ENCODE results near the gene ZC3H18. TPM values are rescaled to one million over a fixed set of nuclear protein-coding genes. Genes with fewer than 3 reads are reported as not detected.

The ZC3H18 gene
- total and polyA plus RNA-seq, 4 donors = 12.4 to 38.5 (median 28.5) TPM

DNA sequence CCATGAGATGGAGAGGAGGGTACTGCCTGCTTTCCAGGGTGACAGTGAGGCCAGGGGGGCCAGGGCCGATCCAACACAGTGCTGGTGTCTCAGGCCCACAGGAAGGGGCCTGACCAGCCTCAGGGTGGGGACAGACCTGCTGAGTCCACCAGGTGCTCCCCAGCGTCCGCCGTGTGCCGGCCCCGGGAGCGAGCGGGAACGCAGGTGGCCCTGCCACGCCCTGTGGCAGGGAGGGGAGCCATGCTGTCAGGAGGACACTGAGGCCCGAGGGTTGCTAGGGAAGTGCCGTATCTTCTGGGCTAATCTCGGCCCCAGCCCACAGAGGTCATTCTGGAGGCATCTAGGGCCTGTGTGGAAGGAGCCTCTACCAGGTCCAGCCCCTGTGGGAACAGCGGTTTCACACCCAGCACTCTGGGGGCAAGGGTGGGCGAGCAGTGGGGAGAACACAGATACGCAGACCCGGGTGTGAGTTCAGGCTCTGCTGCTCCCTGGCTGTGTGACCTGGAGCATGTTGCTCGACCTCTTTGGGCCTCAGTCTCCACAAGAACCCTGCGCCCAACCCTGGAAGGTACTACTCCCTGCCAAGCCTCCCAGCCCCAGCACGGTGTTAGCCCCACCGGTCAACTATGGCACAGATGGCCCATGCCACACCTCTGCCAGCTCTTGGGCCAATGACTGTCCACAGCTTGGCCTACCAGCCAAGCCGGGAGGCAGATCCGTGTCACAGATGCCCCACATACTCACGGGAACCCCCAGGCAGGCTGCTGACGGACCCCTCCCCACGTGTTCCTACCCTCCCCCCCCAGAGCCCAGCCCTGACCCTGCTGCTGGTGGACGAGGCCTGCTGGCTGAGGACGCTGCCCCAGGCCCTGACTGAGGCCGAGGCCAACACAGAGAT, 43.9 kb upstream of the ZC3H18 start:
- Histone ChIP-seq H3K27ac (ENCODE audit: low read depth in 1 of 2, low read length in 2 of 2) (no peak overlapping the region), H3K4me3 (ENCODE audit: low read length in 2 of 2) (no peak overlapping the region), H3K36me3 (ENCODE audit: control insufficient read depth in 1 of 2, insufficient read depth in 2 of 2, low read length in 1 of 2) (no peaks in the 10 kb centered on the region), H3K9me3 (ENCODE audit: control insufficient read depth, low read length) (no peaks in the 10 kb centered on the region), H3K27me3 (ENCODE audit: control insufficient read depth in 1 of 2, insufficient read depth in 2 of 2, low read length in 1 of 2) (no peaks in the 10 kb centered on the region), H3K4me1 (ENCODE audit: control insufficient read depth in 1 of 2, insufficient read depth in 2 of 2, low read length in 2 of 2) (no peaks in the 10 kb centered on the region)
- intact Hi-C loops (cut with DNase I) = loop anchor here (2.0 to 5.0 kb wide), 2 partner anchors 83 to 84 kb away; no protein-coding TSS in a partner anchor
- 81 to 83% methylated on average over 28 to 29 of the region's 29 CpGs for WGBS, 2 donors
- DNase-seq (no peak), ATAC-seq (ENCODE audit: low FRiP score) (no peak)

DNA sequence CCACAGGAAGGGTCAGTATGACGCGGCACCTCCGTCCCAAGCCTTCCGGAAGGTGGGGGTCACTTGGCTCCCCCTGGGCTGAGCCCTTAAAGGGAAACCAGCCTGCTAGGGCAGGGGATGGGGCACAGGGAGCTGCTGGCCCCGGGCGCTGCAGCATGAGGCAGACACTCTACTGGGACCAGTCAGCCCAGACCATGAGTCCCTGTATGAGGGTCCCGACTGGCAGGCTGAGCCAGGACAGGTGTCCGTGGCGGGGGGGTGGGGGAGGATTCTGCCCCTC, 43.4 kb upstream of the ZC3H18 start:
- WGBS, 2 donors = 81 to 83% methylated on average over 9 of the region's 9 CpGs
- Histone ChIP-seq H3K27ac (ENCODE audit: low read depth in 1 of 2, low read length in 2 of 2) (no peak overlapping the region), H3K27me3 (ENCODE audit: control insufficient read depth in 1 of 2, insufficient read depth in 2 of 2, low read length in 1 of 2) (no peaks in the 10 kb centered on the region), H3K4me1 (ENCODE audit: control insufficient read depth in 1 of 2, insufficient read depth in 2 of 2, low read length in 2 of 2) (no peaks in the 10 kb centered on the region), H3K36me3 (ENCODE audit: control insufficient read depth in 1 of 2, insufficient read depth in 2 of 2, low read length in 1 of 2) (no peaks in the 10 kb centered on the region), H3K9me3 (ENCODE audit: control insufficient read depth, low read length) (no peaks in the 10 kb centered on the region), H3K4me3 (ENCODE audit: low read length in 2 of 2) (no peak overlapping the region)
- intact Hi-C loops (cut with DNase I) = loop anchor here (2.0 to 5.0 kb wide), 2 partner anchors 84 to 85 kb away; no protein-coding TSS in a partner anchor
- ATAC-seq (ENCODE audit: low FRiP score) (no peak), DNase-seq (no peak)

DNA sequence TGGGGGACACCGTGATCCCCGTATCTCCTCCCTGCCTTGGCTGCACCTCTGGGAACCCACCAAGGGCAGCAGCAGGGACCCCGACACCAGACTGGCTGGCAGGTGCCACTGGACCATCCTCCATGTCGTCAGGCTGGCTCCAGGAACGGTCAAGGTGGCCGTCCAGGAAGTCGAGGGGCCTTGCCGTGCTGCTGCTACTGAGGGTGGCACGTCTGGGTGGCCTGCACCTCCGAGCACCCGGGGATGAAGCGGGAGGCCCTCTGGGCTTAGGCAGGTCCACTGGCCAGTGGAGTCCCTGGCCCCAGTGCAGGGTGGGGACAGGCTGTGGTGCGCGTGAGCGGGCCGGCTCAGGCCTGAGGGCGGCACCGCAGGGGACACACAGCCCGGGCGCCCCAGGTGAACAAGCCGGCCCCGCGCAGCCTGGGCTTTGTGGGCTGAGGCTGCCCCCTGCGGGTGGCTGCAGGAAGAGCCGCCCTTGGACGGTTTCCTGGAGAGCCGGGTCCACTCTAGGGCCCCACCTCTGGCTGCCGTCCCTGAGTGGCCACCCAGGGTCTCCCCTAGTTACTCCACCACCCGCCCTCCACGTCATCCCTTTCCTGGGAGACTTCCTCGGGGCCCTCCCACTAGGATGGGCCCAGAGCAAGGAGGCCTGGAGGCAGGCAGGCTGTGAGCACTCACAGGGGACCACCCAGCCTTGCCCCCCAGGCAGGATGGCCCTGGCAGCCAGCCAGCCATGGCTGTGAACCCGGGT, 42.8 kb upstream of the ZC3H18 start:
- peak; percentile 62 for ATAC-seq (ENCODE audit: low FRiP score)
- intact Hi-C loops (cut with DNase I) = loop anchor here (2.0 to 5.0 kb wide), 2 partner anchors 85 kb away; no protein-coding TSS in a partner anchor
- Histone ChIP-seq H3K36me3 (ENCODE audit: control insufficient read depth in 1 of 2, insufficient read depth in 2 of 2, low read length in 1 of 2) (no peaks in the 10 kb centered on the region), H3K27ac (ENCODE audit: low read depth in 1 of 2, low read length in 2 of 2) (no peak overlapping the region), H3K4me3 (ENCODE audit: low read length in 2 of 2) (no peak overlapping the region), H3K4me1 (ENCODE audit: control insufficient read depth in 1 of 2, insufficient read depth in 2 of 2, low read length in 2 of 2) (no peaks in the 10 kb centered on the region), H3K9me3 (ENCODE audit: control insufficient read depth, low read length) (no peaks in the 10 kb centered on the region), H3K27me3 (ENCODE audit: control insufficient read depth in 1 of 2, insufficient read depth in 2 of 2, low read length in 1 of 2) (no peaks in the 10 kb centered on the region)
- DNase-seq = peak in 1 of 2 donors; percentile 87
- WGBS, 2 donors = 33 to 40% methylated on average over 25 to 32 of the region's 32 CpGs

DNA sequence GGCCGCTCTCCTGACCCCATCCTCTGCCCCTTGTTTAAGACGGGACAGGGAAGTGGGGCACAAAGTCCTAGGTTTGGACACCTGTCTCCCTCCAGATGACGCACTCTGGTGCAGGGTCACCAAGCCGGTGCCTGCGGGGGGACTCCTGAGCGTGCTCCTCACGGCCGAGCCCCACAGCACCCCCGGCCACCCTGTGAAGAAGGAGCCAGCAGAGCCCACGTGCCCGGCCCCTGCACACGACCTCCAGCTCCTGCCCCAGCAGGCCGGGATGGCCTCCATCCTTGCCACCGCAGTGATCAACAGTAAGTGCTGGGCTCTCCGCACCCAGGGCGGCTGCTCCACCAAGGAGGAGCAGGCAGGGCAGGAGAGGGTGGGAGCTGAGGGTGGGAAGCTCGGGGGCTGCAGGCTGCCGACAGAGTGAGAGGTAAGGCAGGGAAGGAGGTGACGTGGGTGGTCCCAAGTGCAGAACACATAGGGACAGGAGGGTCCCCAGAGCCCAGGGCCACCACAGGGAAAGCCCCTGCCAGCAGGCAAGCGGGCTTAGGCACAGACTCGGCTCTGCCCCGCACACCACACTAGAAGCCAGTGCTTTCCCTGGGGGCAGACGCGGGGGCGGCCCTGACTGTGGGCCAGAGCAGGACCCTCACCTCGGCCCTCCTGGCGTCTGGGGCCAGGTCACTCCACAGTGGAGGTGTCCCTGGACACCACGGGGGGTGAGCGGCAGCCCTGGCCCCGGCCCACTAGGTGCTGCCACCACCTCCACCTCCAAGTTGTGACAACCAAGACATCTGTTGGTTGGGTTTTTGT, 42.1 kb upstream of the ZC3H18 start:
- DNase-seq (no peak), ATAC-seq (ENCODE audit: low FRiP score) (no peak)
- WGBS, 2 donors = 79% methylated on average over 28 to 30 of the region's 30 CpGs
- Histone ChIP-seq H3K36me3 (ENCODE audit: control insufficient read depth in 1 of 2, insufficient read depth in 2 of 2, low read length in 1 of 2) (no peaks in the 10 kb centered on the region), H3K27me3 (ENCODE audit: control insufficient read depth in 1 of 2, insufficient read depth in 2 of 2, low read length in 1 of 2) (no peaks in the 10 kb centered on the region), H3K9me3 (ENCODE audit: control insufficient read depth, low read length) (no peaks in the 10 kb centered on the region), H3K4me3 (ENCODE audit: low read length in 2 of 2) (no peak overlapping the region), H3K4me1 (ENCODE audit: control insufficient read depth in 1 of 2, insufficient read depth in 2 of 2, low read length in 2 of 2) (no peaks in the 10 kb centered on the region), H3K27ac (ENCODE audit: low read depth in 1 of 2, low read length in 2 of 2) (no peak overlapping the region)
- intact Hi-C loops (cut with DNase I) = loop anchor here (2.0 to 5.0 kb wide), 3 partner anchors 77 to 86 kb away; no protein-coding TSS in a partner anchor

DNA sequence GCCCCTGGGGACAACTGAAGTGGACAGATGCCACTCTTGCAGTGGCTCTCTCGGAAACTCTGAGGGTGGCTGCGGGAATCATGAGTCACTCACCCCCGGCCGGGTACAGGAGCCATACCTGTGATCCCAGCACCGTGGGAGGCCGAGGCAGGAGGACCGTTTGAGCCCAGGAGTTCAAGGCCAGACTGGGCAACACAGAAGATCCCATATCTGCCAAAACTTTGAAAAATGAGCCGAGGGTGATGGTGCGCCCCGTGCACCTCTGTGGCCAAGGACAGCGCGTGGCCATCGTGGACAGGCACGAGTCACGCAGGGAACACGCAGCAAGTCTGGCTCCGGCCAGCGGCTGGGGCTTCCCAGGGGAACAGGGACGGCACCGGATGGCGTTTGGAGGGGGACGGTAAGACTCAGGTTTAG, 41.3 kb upstream of the ZC3H18 start:
- intact Hi-C loops (cut with DNase I) = loop anchor here in 1 of 2 donors (2.0 to 5.0 kb wide), 2 partner anchors 78 to 87 kb away; no protein-coding TSS in a partner anchor

DNA sequence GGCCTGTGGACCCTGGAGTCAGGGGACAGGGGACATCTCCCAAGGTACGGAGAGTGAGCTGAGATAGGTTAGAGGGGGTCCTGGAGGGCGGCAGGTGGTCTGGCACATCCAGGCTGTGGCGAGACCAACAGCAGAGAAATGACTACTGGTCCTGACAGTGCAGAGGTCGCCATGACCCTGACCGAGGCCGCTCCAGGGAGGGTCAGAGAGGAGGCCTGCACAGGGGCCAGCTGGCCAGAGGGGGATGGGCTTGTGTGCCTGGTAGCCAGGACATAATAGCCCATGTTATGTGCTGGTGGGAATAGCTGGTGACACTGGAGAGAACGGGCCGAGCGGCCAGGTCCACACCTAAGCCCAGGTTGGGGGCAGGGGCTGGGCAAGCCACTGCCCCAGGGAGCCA, 40.6 kb upstream of the ZC3H18 start:
- WGBS, 2 donors = 97% methylated on average over 9 of the region's 9 CpGs
- intact Hi-C loops (cut with DNase I) = loop anchor here in 1 of 2 donors (2.0 to 5.0 kb wide), 2 partner anchors 79 to 87 kb away; no protein-coding TSS in a partner anchor
- no peak for ATAC-seq (ENCODE audit: low FRiP score)
- Histone ChIP-seq H3K36me3 (ENCODE audit: control insufficient read depth in 1 of 2, insufficient read depth in 2 of 2, low read length in 1 of 2) (no peaks in the 10 kb centered on the region), H3K27ac (ENCODE audit: low read depth in 1 of 2, low read length in 2 of 2) (no peak overlapping the region), H3K27me3 (ENCODE audit: control insufficient read depth in 1 of 2, insufficient read depth in 2 of 2, low read length in 1 of 2) (peaks cover 0 to 3% of the 10 kb centered on the region in 2 donors), H3K4me3 (ENCODE audit: low read length in 2 of 2) (no peak overlapping the region), H3K9me3 (ENCODE audit: control insufficient read depth, low read length) (no peaks in the 10 kb centered on the region), H3K4me1 (ENCODE audit: control insufficient read depth in 1 of 2, insufficient read depth in 2 of 2, low read length in 2 of 2) (no peaks in the 10 kb centered on the region)
- DNase-seq = no peak

More for the DNA sequence above, 41.3 kb upstream of the ZC3H18 start:
- 88 to 89% methylated on average over 22 of the region's 22 CpGs for WGBS, 2 donors
- Histone ChIP-seq H3K27me3 (ENCODE audit: control insufficient read depth in 1 of 2, insufficient read depth in 2 of 2, low read length in 1 of 2) (no peaks in the 10 kb centered on the region), H3K9me3 (ENCODE audit: control insufficient read depth, low read length) (no peaks in the 10 kb centered on the region), H3K27ac (ENCODE audit: low read depth in 1 of 2, low read length in 2 of 2) (no peak overlapping the region), H3K36me3 (ENCODE audit: control insufficient read depth in 1 of 2, insufficient read depth in 2 of 2, low read length in 1 of 2) (no peaks in the 10 kb centered on the region), H3K4me3 (ENCODE audit: low read length in 2 of 2) (no peak overlapping the region), H3K4me1 (ENCODE audit: control insufficient read depth in 1 of 2, insufficient read depth in 2 of 2, low read length in 2 of 2) (no peaks in the 10 kb centered on the region)
- DNase-seq (no peak), ATAC-seq (ENCODE audit: low FRiP score) (no peak)

DNA sequence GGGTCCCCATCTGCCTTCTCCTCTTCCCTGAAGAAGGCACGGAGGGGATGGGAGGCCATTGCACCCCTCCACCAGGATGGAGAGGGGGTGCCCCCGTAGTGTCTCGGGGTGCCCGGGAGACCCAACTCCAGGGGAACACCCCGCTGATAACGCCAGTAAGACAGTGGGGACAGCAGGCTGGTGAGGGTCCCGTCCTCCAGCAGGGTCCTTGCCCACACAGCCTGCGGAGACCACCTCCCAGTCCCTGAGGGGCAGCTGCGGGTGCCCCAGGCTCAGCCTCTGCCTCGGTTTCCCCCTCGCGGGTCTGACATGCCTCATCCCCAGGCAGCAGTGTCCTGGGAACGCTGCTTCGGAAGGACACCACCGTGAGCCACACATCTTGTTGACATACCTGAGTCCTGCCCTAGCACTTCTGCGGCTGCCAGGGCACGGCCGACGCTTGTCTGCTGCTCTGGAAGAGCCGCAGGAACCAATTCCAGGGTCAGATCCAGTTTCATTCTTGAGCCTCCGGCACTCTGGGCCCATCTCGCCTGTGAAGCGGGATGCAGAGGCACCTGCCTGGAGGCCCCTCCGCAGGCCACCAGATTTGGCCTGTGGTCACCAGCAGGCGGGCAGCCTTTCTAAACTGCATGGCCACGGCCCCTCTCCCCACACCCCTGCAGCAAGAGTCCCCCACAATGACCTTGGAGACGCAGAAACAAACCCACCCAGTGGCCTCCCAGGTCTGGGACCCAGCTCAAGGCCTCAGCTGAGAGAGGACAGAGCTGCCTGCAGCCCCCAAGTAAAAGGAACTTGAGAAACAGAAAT, 39.9 kb upstream of the ZC3H18 start:
- H3K27me3 ChIP-seq (ENCODE audit: control insufficient read depth in 1 of 2, insufficient read depth in 2 of 2, low read length in 1 of 2) = peaks cover 0 to 3% of the 10 kb centered on the region in 2 donors
- intact Hi-C loops (cut with DNase I) = no loop called here
- H3K36me3 ChIP-seq (ENCODE audit: control insufficient read depth in 1 of 2, insufficient read depth in 2 of 2, low read length in 1 of 2) = no peaks in the 10 kb centered on the region
- ATAC-seq (ENCODE audit: low FRiP score) (no peak), DNase-seq (no peak)
- H3K9me3 ChIP-seq (ENCODE audit: control insufficient read depth, low read length) = no peaks in the 10 kb centered on the region
- 89 to 90% methylated on average over 25 to 27 of the region's 27 CpGs for WGBS, 2 donors
- no peaks in the 10 kb centered on the region for H3K4me1 ChIP-seq (ENCODE audit: control insufficient read depth in 1 of 2, insufficient read depth in 2 of 2, low read length in 2 of 2)
- H3K4me3 ChIP-seq (ENCODE audit: low read length in 2 of 2) = no peak overlapping the region
- H3K27ac ChIP-seq (ENCODE audit: low read depth in 1 of 2, low read length in 2 of 2) = no peak overlapping the region

DNA sequence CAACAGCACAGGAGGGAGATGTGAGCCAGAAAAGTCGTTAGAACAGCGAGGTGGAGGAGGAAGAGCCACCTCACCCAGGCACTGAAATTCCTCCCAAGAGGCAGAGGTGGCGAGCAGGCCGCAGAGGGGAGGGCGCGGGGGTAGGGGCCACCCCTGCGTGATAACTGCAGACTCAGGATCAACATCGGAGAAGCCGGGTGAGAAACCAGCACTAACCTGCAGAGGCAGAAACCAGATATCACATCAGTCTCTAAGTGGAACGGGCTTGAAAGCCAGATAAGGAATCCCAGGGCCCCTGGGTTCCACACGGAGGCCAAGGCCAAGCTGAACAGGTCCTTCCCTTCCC, 39.4 kb upstream of the ZC3H18 start:
- ATAC-seq (ENCODE audit: low FRiP score) = no peak
- H3K4me1 ChIP-seq (ENCODE audit: control insufficient read depth in 1 of 2, insufficient read depth in 2 of 2, low read length in 2 of 2) = no peaks in the 10 kb centered on the region
- no peak overlapping the region for H3K27ac ChIP-seq (ENCODE audit: low read depth in 1 of 2, low read length in 2 of 2)
- peaks cover 0 to 3% of the 10 kb centered on the region in 2 donors for H3K27me3 ChIP-seq (ENCODE audit: control insufficient read depth in 1 of 2, insufficient read depth in 2 of 2, low read length in 1 of 2)
- no peaks in the 10 kb centered on the region for H3K36me3 ChIP-seq (ENCODE audit: control insufficient read depth in 1 of 2, insufficient read depth in 2 of 2, low read length in 1 of 2)
- DNase-seq = no peak
- WGBS, 2 donors = 86 to 90% methylated on average over 11 of the region's 11 CpGs
- no peak overlapping the region for H3K4me3 ChIP-seq (ENCODE audit: low read length in 2 of 2)
- H3K9me3 ChIP-seq (ENCODE audit: control insufficient read depth, low read length) = no peaks in the 10 kb centered on the region
- intact Hi-C loops (cut with DNase I) = no loop called here

All from aorta (tissue), 5 donors.